Endothelial cell of umbilical vein (primary cell): Measurements from ENCODE around the gene ASB2. TPM values are rescaled to one million over a fixed set of nuclear protein-coding genes. Genes with fewer than 3 reads are reported as not detected.

Source experiments
- BruUV-seq: library from RNA; stranded (reverse); fragments of 400-500 nt; replicated peaks from 2 replicates; lab custom pipeline; 2021; lab: Mats Ljungman, UMichigan
- CTCF ChIA-PET: fragments of 300-600, 350-600 bp; sonication (Branson Sonifier 250); formaldehyde crosslinking; loops from one replicate; lab custom pipeline; 2021; ENCODE audit warnings: antibody characterized with exemption, inconsistent platforms; lab: Charles Lee
- POLR2A ChIA-PET: fragments of 300-600, 350-600 bp; sonication (Branson Sonifier 250); formaldehyde crosslinking; loops from one replicate; lab custom pipeline; 2021; ENCODE audit warnings: antibody characterized with exemption, inconsistent platforms; lab: Charles Lee
- DNase-seq: peaks from one replicate; pipeline ENCODE4 v3.0.0-alpha.2; 2011; ENCODE audit warnings: low read depth, low spot score
- FAIRE-seq: peaks from 2 replicates; lab custom pipeline; 2011; peaks lifted over from hg19 to GRCh38; lab: Jason Lieb, UNC
- H2AFZ ChIP-seq: 2 replicates; pipeline ENCODE4 v1.6.0; 2012; ENCODE audit warnings: low read depth, low read length, control low read depth, inconsistent platforms
- H3K27ac ChIP-seq: 2 replicates; pipeline ENCODE4 v1.5.1; 2011; ENCODE audit warnings: low read depth, mild to moderate bottlenecking, control low read depth, low read length, moderate library complexity; ENCODE audit not compliant: insufficient read depth
- H3K27me3 ChIP-seq, 2 experiments: 2 replicates each; pipeline versions ENCODE4 v1.6.0 to v1.6.1; 2011; ENCODE audit warnings: low read length in 2 of 2, mixed read lengths in 1 of 2; ENCODE audit not compliant: control insufficient read depth in 2 of 2, insufficient read depth in 2 of 2
- H3K36me3 ChIP-seq, 2 experiments: 2 replicates in 1 of 2; 3 replicates in 1 of 2; pipeline ENCODE4 v1.5.1; 2011; ENCODE audit warnings: low read length in 2 of 2, mild to moderate bottlenecking in 1 of 2, moderate library complexity in 1 of 2; ENCODE audit not compliant: control insufficient read depth in 2 of 2, insufficient read depth in 2 of 2; ENCODE audit errors: extremely low read depth in 1 of 2
- H3K4me1 ChIP-seq: 3 replicates; pipeline ENCODE4 v1.5.1; 2011; ENCODE audit warnings: mild to moderate bottlenecking, low read length; ENCODE audit not compliant: control insufficient read depth, insufficient read depth; ENCODE audit errors: extremely low read depth
- H3K4me2 ChIP-seq: 2 replicates; pipeline ENCODE4 v1.6.1; 2011; ENCODE audit warnings: low read length, control low read depth, mixed read lengths; ENCODE audit not compliant: insufficient read depth
- H3K4me3 ChIP-seq, 3 experiments: fragments of 200-600 bp in 1 of 3; sonication (generic), shearing (Covaris generic) in 1 of 3; replicated peaks in 1 of 3; 2 replicates each; pipeline ENCODE4 v1.5.1; 2011 to 2016; ENCODE audit warnings: control low read depth in 3 of 3, low read length in 3 of 3, mild to moderate bottlenecking in 2 of 3, inconsistent platforms in 1 of 3, low read depth in 1 of 3, moderate library complexity in 1 of 3; ENCODE audit not compliant: insufficient read depth in 1 of 3
- H3K79me2 ChIP-seq: 2 replicates; pipeline ENCODE4 v1.6.0; 2012; ENCODE audit warnings: low read length, inconsistent platforms; ENCODE audit not compliant: control insufficient read depth, insufficient read depth
- H3K9ac ChIP-seq: replicated peaks from 2 replicates; pipeline ENCODE3; 2011; ENCODE audit warnings: low read length, control low read depth; ENCODE audit not compliant: insufficient read depth; ENCODE audit errors: extremely low read depth
- H3K9me1 ChIP-seq: replicated peaks from 3 replicates; pipeline ENCODE4 v1.6.0; 2011; ENCODE audit warnings: mild to moderate bottlenecking, low read length; ENCODE audit not compliant: control insufficient read depth, insufficient read depth; ENCODE audit errors: extremely low read depth
- H3K9me3 ChIP-seq: replicated peaks from 2 replicates; pipeline ENCODE4 v1.5.1; 2012; ENCODE audit warnings: low read length, inconsistent platforms; ENCODE audit not compliant: control insufficient read depth, insufficient read depth
- H4K20me1 ChIP-seq: replicated peaks from 2 replicates; pipeline ENCODE3; 2011; ENCODE audit warnings: mild to moderate bottlenecking, low read length; ENCODE audit not compliant: control insufficient read depth, insufficient read depth; ENCODE audit errors: extremely low read depth
- EZH2 ChIP-seq: IDR thresholded peaks from 2 replicates; pipeline ENCODE4 v1.6.1; 2012; ENCODE audit warnings: borderline replicate concordance, low read depth, mild to moderate bottlenecking, moderate library complexity, low read length, inconsistent platforms; ENCODE audit not compliant: severe bottlenecking
- FOS ChIP-seq: IDR thresholded peaks from 2 replicates; pipeline ENCODE4 v1.6.1; 2011; ENCODE audit warnings: mild to moderate bottlenecking, low read length, moderate library complexity, borderline replicate concordance; ENCODE audit not compliant: insufficient read depth
- GATA2 ChIP-seq: IDR thresholded peaks from 2 replicates; pipeline ENCODE4 v1.7.0; 2011; ENCODE audit warnings: low read depth, mild to moderate bottlenecking, moderate library complexity, mixed read lengths, low read length; ENCODE audit not compliant: insufficient read length, insufficient read depth
- JUN ChIP-seq: IDR thresholded peaks from 2 replicates; pipeline ENCODE4 v1.6.1; 2011; ENCODE audit warnings: borderline replicate concordance, low read depth; ENCODE audit not compliant: insufficient read length, insufficient read depth
- MYC ChIP-seq: IDR thresholded peaks from one replicate; pipeline ENCODE4 v1.6.1; 2011; ENCODE audit warnings: mild to moderate bottlenecking, low read depth, low read length
- POLR2AphosphoS5 ChIP-seq: IDR thresholded peaks from 2 replicates; pipeline ENCODE4 v1.6.1; 2012; ENCODE audit warnings: low read depth, mild to moderate bottlenecking, control low read depth, low read length, moderate library complexity; ENCODE audit not compliant: insufficient read depth
- dilution Hi-C: fragments of 300-500 bp; cut with MboI; formaldehyde crosslinking; loops from one replicate; pipeline ENCODE4 v1.15.0; 2019; ENCODE audit warnings: low sequenced_read_pairs; ENCODE audit not compliant: extremely low pct_ligation_motif_present
- intact Hi-C: fragments of 100-400 bp; cut with micrococcal nuclease; formaldehyde crosslinking; loops from one replicate; pipeline ENCODE4 v1.10.0; 2022
- polyA plus RNA-seq, 4 experiments: library from polyadenylated mRNA; depleted of rRNA in 3 of 4; stranded (reverse) in 3 of 4; unstranded in 1 of 4; fragments of >200 nt; gene quantifications; 2 replicates each; pipeline versions ENCODE4 v1.2.1 to v1.2.3, GENCODE V29; 2011 to 2012; ENCODE audit warnings: missing spikeins in 1 of 4
- total RNA-seq: library from RNA; stranded (reverse); gene quantifications from 2 replicates; pipeline ENCODE4 v1.2.3, GENCODE V29; 2021
- TF ChIP-seq, protein P1 (sequence below), 2 donors: IDR thresholded peaks; 1 replicate in 1 of 2; 2 replicates in 1 of 2; pipeline ENCODE4 v1.5.1; 2011; ENCODE audit warnings: low read length in 2 of 2, mild to moderate bottlenecking in 2 of 2, moderate library complexity in 2 of 2, control low read depth in 1 of 2, inconsistent platforms in 1 of 2, low read depth in 1 of 2; ENCODE audit not compliant: insufficient read depth in 1 of 2; ENCODE audit errors: extremely low read depth in 1 of 2

The ASB2 gene
- total and polyA plus RNA-seq, 2 donors (not counting 3 experiments of a cell fraction or from before 2014, with no cell fraction given): not detected

DNA sequence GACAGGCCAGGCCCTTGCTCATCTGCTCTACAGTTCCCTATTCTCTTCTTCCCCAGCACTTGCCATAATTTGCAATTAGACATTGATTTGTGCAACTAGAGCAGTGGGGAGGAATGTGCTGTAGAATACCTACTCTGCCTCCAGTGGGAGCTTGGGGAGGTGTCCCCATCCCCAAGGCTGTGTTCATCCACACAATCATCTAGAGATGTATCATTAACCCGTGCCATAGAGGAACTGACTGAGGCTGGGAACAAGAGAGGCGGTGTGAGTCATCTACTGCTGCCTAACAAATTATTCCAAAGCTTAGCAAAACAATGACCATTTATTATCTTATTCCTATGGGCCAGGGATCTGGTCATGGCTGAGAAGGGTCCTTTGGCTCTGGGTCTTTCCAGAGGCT, 44.6 kb upstream of the ASB2 start:
- H3K9ac ChIP-seq: no peak overlapping the region
- no peak for DNase-seq
- peaks cover 0 to 8% of the 10 kb centered on the region in 2 experiments for H3K27me3 ChIP-seq
- H3K36me3 ChIP-seq: no peaks in the 10 kb centered on the region
- dilution Hi-C loops (no loop called here), intact Hi-C loops (no loop called here)
- H3K9me3 ChIP-seq: no peaks in the 10 kb centered on the region
- H3K4me3 ChIP-seq: no peak overlapping the region
- H4K20me1 ChIP-seq: no peaks in the 10 kb centered on the region
- no peaks in the 10 kb centered on the region for H3K79me2 ChIP-seq
- no peak overlapping the region for H2AFZ ChIP-seq
- POLR2A ChIA-PET: no interaction called here
- H3K4me2 ChIP-seq: no peak overlapping the region
- H3K27ac ChIP-seq: no peak overlapping the region
- CTCF ChIA-PET: interaction anchor here (0.7 to 1.9 kb wide), 7 partner anchors 10 to 148 kb away, joined by 3 to 10 read pairs (median 4); no protein-coding TSS in a partner anchor
- no peak for TF ChIP-seq MYC
- TF ChIP-seq, protein P1, sequence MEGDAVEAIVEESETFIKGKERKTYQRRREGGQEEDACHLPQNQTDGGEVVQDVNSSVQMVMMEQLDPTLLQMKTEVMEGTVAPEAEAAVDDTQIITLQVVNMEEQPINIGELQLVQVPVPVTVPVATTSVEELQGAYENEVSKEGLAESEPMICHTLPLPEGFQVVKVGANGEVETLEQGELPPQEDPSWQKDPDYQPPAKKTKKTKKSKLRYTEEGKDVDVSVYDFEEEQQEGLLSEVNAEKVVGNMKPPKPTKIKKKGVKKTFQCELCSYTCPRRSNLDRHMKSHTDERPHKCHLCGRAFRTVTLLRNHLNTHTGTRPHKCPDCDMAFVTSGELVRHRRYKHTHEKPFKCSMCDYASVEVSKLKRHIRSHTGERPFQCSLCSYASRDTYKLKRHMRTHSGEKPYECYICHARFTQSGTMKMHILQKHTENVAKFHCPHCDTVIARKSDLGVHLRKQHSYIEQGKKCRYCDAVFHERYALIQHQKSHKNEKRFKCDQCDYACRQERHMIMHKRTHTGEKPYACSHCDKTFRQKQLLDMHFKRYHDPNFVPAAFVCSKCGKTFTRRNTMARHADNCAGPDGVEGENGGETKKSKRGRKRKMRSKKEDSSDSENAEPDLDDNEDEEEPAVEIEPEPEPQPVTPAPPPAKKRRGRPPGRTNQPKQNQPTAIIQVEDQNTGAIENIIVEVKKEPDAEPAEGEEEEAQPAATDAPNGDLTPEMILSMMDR (IDR thresholded peaks at IDR 0.05; ENCODE audit: extremely low read depth in 1 of 2, insufficient read depth in 1 of 2, low read depth in 1 of 2, low read length in 2 of 2): no peak
- TF ChIP-seq POLR2AphosphoS5: no peak
- no peak for TF ChIP-seq GATA2
- no peak for TF ChIP-seq EZH2
- no peak for TF ChIP-seq FOS
- no peak for TF ChIP-seq JUN
- H3K4me1 ChIP-seq: no peaks in the 10 kb centered on the region
- H3K9me1 ChIP-seq: no peaks in the 10 kb centered on the region
- FAIRE-seq: no peak
- no TSS peak for BruUV-seq
